CD4-positive, alpha-beta T cell treated with Interferon gamma for 1 hour (primary cell): Measurements from ENCODE around the gene VIPAS39.
"Not testable (repeated sequence)": the region's sequence is repeated elsewhere in the genome, so short reads cannot be mapped to it uniquely, and the experiment has no call there.

Experiments
- DNase-seq: peaks from one replicate; pipeline ENCODE4 v3.0.0-alpha.2; 2020

Gene VIPAS39

GRCh38 chr14:77469539-77469938, 12.1 kb upstream of the VIPAS39 start:
- DNase-seq = no peak

- no peak for DNase-seq
Observed at GRCh38 chr14:77469067-77469505, 11.7 kb upstream of the VIPAS39 start.

GRCh38 chr14:77467801-77468200, 10.4 kb upstream of the VIPAS39 start:
- DNase-seq = no peak

- peak; percentile 39 for DNase-seq
Observed at GRCh38 chr14:77459072-77459723, 1.8 kb upstream of the VIPAS39 start.

- DNase-seq = peak; percentile 19
Observed at GRCh38 chr14:77458249-77458950, 999 bp upstream of the VIPAS39 start.

- DNase-seq = no peak
Observed at GRCh38 chr14:77457115-77457521, 283 bp downstream of the VIPAS39 start.

- no peak for DNase-seq
Observed at GRCh38 chr14:77455966-77456640, 1.3 kb downstream of the VIPAS39 start.

- DNase-seq = no peak
Observed at GRCh38 chr14:77442196-77442595, 15.2 kb downstream of the VIPAS39 start.

- DNase-seq = no peak
Observed at GRCh38 chr14:77439861-77440260, 17.5 kb downstream of the VIPAS39 start.

GRCh38 chr14:77438596-77438995, 18.8 kb downstream of the VIPAS39 start:
- no peak for DNase-seq

GRCh38 chr14:77436042-77436441, 21.4 kb downstream of the VIPAS39 start:
- DNase-seq = no peak

GRCh38 chr14:77426396-77426795, 31.0 kb downstream of the VIPAS39 start:
- DNase-seq = no peak

- DNase-seq = no peak
Observed at GRCh38 chr14:77424862-77425261, 32.5 kb downstream of the VIPAS39 start.

- no peak for DNase-seq
Observed at GRCh38 chr14:77423423-77423822, 34.0 kb downstream of the VIPAS39 start, which contains the start of gene NOXRED1. Gene NOXRED1 (minus strand): TSS chr14:77423523. CDS start chr14:77422889, 634 bp downstream.

GRCh38 chr14:77421201-77421600, 36.2 kb downstream of the VIPAS39 start:
- DNase-seq = no peak

GRCh38 chr14:77416836-77417235, 40.6 kb downstream of the VIPAS39 start:
- DNase-seq = no peak

GRCh38 chr14:77416098-77416497, 41.3 kb downstream of the VIPAS39 start:
- DNase-seq = not testable (repeated sequence)

- not testable (repeated sequence) for DNase-seq
Observed at GRCh38 chr14:77415403-77416030, 41.9 kb downstream of the VIPAS39 start.

GRCh38 chr14:77409131-77409533, 48.3 kb downstream of the VIPAS39 start:
- no peak for DNase-seq

- no peak for DNase-seq
Observed at GRCh38 chr14:77407158-77407557, 50.2 kb downstream of the VIPAS39 start.

- DNase-seq = no peak
Observed at GRCh38 chr14:77406718-77407117, 50.7 kb downstream of the VIPAS39 start.

GRCh38 chr14:77406086-77406485, 51.3 kb downstream of the VIPAS39 start:
- no peak for DNase-seq

- no peak for DNase-seq
Observed at GRCh38 chr14:77403768-77404167, 53.6 kb downstream of the VIPAS39 start.
